HG03097 (cell line): ENCODE results near the gene IQCK.

Source experiments
- ATAC-seq: cut with Tn5 transposase; IDR thresholded peaks from one replicate; pipeline ENCODE4 v1.9.1; 2021; ENCODE audit not compliant: unreplicated experiment, low FRiP score

Gene IQCK

DNA sequence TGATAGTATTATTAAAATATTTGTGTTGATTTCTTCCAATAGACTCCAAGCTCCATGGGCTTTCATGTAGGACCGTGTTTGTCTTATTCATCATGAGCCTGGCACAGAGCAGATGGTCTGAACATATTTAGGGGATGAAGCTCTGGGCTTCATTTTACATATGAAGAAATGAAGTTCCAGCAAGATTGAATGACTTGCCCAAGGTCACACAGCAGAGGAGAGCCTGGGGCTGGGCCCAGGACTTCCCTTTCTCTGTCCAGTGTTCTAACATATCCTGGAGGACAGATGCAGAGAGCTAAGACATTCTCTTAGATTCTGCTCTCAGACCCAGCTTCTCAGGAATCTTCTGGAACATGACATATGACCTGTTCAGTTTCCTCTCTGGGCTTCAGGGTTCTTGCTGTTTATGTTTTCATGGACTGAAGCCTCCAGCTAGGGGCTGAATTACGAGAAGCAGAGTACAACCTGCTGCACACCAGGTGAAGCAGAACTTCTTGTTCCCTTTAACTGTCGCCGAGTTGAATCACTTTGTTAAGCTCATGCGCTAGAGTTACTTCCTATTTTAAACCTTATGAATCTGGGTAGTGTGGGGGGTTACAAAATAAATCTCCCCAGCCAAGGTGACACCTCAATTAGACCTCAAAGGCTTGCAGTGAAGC is 113.0 kb downstream of the IQCK start:
- no peak for ATAC-seq

DNA sequence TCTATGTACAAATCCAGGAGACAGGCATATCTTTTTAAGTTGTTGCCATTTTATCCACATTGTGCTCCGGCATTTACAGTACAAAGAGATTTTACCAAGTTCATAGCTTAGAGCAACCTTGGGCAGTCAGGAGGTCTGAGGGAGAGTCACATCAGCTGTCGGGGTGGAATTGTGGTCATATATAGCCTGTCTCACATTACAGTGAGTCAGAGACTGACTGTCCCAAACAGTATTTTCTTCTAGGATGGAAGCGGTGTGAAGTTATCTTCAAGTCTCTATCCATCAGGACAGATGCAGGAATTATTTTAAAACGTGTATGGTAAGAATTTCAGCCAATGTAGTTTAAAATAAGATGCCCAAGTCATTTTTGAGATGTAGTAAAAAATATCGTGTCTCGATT is 113.6 kb downstream of the IQCK start:
- no peak for ATAC-seq

DNA sequence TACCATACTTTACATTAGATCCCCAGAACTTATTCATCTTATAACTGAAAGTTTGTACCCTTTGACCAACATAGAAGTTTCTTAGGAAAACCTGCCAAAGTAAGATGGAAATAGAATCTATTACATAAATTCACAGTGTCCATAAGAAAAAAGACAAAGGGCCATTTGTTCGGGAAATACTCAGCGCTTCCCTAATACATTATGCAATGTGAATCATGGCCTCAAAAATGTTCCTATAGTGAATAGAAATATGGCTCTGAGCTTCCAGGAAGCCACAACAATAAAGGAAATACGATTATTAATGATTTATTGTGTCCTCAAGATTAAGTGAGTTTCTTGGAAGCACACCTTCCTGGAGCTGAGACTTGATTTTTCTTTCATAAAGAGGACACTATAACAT is 115.1 kb downstream of the IQCK start:
- no peak for ATAC-seq

DNA sequence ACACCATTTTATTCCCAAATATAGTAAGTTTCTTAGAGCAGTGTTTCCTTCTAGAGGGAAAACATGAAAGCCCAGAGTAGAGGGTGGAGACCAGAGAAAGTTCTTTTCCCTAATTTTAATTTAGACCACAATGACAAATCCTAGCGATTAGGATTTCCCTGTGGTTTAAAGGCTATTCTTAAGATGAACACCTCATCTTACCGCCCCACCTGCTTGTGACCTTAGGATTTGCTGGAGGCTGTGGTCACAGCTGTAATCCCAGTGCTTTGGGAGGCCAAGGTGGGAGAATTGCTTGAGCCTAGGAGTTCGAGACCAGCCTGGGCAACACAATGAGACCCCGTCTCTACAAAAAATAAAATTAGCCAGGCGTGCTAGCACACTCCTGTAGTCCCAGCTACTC is 115.5 kb downstream of the IQCK start:
- ATAC-seq = no peak

DNA sequence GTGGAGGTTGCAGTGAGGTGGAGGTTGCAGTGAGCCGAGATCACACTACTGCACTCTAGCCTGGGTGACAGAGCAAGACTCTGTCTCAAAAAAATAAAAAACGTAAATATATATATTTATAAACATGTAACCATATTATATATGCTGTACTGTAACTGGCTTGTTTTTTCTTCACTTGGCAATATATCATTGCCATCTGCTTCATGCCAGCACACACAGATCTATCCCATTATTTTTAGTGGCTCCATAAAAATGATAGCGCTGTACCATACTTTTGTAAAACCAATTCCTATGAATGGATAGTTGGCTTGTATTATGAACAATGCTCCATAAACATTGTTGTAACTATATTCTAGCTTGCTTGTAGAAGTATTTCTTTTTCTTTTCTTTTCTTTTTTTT is 117.1 kb downstream of the IQCK start:
- no peak for ATAC-seq

DNA sequence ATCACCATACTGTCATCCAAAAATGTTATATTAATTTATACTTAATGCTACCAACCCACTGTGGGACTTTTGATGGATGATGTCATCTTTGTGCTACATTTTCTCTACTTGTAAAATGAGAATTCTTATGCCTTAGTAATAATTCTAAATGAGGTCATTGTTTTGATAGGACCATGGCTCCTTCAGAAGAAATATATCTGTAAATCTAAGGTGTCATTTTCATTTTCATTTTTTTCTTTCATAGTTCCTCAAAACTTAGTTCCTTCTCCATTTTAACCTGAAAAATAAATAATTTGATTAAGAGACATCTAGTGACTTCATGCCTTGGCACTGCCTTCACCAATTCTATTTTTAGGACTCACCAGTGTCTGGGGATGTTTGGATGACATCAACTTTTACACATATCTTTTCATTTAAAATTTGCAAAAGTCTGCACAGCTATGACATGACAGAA is 117.9 kb downstream of the IQCK start:
- ATAC-seq = no peak

DNA sequence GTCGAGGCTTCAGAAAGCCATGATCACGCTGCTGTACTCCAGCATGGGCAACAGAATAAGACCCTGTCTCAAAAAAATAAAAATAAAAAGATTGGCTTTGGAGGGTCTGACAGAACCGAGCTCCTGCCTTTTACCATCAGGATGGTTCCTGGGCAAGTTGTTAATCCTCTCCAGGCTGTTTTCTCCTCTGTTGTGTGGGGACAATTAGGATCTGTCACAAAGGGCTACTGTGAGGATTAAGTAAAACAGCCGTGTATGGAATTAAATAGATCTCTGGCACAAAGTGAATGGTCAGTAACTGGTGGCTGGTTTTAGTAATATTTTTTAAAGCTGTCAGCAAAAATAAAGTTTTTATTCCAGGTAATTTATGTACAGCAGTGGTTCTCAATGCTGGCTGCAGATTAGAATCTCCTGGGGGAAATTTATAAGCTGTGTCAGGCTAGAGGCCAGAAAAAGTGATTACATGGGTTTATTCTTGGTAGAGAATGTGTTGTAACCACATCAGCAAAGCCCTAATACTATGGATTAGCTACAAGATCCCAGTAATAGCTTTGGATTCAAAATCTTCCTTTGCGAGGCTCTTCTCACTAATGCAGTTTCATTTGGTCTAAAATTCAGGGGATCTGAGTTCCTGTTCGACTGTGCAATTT is 119.4 kb downstream of the IQCK start:
- no peak for ATAC-seq

DNA sequence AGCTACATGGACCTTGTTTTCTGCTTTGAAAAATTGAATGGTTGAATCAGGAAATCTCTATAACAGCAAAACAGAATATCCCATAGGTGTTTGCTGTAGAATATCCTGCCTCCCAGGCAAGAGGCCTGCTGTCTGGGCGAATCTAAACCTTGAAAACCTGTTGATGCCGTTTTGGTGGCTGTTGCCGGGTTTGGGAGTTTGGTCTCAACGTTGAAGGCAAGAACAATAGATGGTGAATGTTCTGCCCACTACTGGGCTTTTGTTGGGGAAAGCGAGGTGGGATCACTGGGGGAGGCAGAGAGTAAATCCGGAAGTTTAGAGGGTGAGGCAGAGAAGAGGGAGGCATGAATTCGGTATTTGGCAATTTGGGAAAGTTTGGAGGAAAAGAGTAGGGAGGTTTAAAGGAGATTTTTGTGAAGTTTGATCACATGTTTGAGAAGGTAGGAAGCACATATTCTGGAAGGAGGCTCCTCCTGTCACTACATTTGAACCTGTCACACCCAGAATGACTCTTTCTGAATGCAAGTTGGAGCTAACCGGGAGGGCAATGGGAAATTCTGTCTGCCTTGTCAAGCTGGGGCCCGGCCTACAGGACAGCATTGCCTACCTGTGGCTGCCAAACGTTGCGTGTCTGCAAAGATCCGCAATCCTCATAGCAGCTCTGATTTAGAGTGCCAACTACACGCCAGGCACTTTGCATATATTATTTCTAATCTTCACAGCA is 120.1 kb downstream of the IQCK start:
- no peak for ATAC-seq

DNA sequence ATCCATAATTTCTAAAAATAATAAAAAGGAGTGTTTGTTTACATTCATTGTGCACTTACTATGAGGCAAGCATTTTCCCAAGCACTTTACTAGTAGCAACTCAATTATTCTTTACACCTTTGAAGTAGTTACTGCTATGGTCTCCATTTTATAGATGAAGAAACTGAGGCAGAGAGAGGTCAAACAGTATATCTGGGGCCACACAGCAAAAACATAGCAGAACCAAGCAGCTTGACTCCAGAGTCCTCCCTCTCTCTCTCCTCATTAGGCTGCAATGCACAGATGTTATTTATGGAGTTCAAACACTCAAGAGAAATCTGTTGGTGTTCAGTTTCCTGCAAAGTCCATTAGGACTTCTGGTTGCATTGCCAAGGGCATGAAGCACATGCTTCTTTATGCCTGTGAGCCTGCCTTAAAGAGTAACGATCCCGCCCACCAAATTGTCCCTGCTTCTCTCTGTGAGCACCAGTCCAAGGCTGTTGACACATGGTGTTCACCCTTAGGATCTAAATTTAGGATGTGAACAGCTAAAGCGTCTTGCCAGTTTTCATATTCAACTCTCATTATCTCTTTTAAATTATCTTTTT is 122.5 kb downstream of the IQCK start:
- no peak for ATAC-seq

DNA sequence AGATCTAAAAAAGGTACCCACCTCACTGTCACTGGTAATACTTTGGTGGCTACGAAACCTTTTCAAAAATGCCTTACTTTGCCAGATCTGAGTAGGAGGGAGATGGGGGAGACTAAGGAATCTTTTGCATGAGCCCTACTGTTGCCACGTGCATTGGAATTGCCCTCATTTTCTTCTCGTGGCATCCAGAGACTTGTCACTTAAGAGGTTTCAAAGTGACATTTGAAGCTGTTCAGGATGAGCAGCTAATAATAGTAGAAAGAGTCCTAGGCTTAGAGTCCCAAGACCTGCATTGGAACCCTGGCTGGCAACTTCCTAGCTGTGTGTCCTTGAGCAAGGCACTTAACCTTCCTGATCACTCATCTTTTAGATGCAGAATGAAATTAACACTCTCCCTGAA is 123.1 kb downstream of the IQCK start:
- no peak for ATAC-seq

DNA sequence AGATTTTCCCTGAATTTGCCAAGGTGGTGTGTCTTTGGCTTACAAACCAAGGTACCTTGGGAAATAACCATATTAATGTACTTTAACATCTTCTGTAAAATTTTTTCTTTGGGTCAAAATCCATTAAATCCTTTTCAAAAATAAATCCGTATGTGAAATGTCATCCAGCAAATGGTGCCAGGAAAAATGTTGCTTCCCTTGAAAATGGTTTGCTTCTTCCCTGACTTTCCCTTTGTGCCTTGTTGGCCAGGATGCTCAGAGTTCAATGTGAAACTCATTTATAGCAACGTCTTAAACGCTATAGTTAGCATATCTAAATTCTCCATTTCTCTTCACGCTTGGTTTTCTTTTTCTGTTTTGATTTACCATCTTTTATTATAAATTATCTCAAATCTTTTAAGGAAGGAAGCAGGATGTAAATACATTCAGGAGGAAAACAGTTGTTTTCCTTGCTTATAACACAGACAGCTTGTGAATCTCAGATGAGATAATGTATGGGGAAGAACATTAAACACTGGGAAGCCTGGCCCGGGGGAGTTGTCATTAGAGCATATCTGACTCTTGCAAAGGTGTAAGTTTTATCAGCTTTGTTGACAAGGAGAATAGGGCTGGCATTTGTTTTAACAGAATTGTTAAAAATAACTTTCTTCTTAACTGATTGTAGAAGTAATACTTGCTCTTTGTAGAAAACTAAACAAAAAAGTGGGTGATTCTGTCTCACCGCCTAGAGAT is 124.5 kb downstream of the IQCK start:
- ATAC-seq = no peak

DNA sequence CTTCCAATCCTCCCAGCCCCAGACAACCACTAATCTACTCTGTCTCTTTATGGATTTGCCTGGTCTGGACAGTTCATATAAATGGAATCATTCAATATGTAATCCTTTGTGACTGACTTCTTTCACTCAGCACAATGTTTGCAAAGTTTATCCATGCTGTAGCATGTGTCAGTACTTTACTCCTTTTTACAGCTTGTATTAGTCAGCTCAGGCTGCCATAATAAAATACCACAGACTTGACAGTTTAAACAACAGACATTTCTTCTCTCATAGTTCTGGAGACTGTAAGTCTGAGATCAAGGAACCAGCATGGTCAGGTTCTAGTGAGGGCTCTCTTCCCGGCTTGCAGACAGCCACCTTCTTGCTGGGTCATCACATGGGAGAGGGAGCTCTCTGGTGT is 125.3 kb downstream of the IQCK start:
- no peak for ATAC-seq

DNA sequence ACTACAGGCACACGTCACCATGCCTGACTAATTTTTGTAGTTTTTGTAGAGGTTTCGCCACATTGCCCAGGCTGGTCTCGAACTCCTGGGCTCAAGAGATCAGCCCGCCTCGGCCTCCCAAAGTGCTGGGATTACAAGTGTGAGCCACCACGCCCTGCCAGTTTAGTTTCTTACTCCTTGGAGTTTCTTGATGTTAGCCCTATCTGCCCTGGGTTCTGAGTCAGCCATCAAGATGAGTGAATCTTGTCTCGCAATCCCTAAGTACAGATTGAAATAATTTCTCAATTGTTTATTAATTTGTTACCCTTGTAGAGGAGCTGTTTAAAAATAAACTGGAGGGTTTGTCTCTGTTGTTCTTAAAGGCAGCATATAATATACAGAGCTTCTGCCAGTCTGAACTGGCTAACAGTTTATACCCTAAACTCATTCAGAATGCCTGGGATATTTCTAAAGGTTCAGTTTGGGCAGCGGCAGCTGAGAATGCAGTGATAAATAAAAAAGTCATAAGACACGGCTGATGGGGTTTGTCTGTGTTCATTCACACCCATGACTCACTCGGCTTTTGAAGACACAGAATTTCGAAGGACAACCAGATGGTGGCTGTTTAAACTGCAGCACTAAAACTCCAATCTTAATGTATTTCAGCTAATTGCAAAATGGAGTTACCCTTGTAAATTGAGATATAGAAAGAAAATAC is 127.0 kb downstream of the IQCK start:
- ATAC-seq = no peak

DNA sequence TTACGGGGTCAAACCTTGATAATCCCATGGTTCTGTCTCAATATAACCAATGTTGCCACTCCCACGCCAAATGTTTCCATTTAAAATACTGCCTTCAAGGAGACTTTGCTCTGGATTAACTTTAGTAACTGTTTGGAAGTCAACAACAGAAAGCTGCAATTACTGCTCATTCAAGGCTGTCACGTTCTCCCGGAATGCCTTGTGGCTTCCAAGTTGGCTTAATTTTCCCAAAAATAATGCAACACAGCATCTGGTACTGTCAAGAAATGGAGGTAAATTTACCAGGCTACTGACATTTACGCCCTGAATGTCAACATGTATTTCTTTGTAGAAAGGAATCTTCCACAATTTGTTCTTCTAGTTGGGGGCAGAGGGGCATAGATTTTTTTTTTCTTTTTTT is 128.4 kb downstream of the IQCK start:
- no peak for ATAC-seq

DNA sequence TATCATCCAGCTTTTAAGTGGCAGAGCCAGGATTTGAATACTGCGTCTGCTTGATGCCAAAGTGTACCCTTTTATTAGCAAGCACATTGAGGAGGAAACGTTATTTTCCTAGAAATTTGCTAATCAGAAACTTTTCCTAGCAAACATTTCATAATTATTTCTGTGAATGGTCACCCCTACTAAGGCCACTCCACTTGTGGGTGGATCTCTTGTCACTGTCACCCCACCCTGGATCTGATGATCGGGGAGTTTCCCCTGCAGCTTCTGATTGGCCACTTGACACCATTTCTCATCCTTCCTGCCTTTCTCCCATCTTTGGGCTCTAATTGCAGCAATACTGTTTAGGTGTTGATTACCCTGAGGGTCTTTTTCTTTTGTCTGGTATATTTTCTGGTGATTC is 130.7 kb downstream of the IQCK start:
- ATAC-seq = no peak

DNA sequence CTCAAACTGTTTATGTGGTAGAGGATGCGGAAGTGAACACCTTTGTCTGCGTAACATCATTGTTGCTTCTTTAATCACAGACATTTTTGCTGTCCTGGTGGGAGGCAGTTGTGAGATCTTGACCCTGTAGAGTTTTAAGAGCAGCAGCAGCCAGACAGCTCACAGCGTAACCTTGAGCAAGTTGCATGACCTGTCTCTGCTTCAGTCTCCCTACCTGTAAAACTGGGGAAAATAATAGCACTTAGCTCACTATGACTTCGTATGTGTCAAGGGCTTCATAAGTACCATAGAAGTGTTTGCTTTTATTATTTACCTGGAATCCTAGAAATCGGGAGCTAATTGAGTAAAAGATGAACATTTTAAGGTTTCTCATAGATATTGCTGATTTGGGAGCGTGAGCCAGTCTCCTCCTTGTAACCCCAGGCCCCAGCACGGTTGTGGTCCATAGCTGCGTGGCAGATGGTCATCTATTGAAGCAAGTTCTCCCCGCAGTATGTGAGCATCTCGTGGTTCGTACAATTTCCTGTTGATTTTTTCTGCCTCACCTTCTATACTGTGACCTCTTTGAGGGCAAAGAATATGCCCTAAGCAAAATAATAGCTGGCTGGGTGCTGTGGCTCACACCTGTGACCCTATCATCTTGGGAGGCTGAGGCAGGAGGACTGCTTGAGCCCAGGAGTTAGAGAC is 132.2 kb downstream of the IQCK start:
- ATAC-seq = no peak

DNA sequence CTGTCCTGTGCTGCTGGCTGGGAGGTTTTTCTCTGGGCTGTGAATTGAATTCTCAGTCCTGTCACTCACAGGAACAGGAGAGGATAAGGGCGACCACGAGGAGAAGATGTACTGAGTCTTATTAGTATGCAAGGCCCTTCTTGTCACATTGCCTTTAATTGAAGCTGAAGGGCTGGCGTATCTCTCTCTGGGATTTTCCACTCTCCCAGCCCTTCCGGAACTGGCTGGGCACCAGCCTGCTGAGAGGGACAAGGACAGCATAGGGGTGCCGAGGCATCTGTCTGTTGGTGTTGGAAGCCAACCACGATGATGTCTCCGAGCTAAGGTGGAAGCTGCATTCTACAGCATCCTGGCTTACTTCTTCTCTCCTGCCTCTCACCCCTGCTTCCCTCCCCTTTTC is 133.4 kb downstream of the IQCK start:
- no peak for ATAC-seq

DNA sequence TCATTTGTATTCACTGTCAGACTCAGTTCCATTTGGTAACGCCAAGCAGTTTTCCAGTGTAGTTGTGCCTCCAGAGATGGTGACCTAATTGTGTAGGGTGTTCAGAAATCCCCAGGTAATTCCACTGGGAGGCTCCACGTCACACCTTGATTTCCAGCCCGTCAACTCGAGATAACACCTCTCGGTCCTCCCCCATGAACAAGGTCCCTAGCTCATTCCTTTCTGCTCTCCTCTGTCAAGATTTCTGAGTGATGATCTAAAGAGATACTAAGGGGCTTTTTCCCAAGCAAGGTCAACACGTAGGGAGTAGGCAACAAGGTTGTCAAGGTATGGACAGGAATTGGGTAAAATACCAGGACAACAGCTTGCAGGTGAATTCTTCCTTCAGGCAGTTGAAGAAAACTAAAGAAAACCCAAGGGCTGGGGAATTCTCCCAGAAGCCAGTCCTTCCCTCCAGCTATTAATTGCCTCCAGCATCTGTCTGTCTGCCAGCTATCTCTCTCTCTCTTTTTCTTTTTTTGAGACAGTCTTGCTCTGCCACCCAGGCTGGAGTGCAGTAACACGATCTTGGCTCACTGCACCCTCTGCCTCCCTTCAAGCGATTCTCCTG is 135.2 kb downstream of the IQCK start:
- no peak for ATAC-seq
